Measurements from ENCODE around the gene DNAI2. TPM values are rescaled to one million over a fixed set of nuclear protein-coding genes. Genes with fewer than 3 reads are reported as not detected.
A peak's percentile ranks its signal among the peaks of the same experiment; 100 is the strongest.
"Not testable (repeated sequence)": the region's sequence is repeated elsewhere in the genome, so short reads cannot be mapped to it uniquely, and the experiment has no call there.

DNAI2 gene
- polyA plus RNA-seq, 1 donor, result not detected

GRCh38 chr17:74276541-74277009 lies 2.5 kb downstream of the DNAI2 start:
- no peak for DNase-seq

GRCh38 chr17:74277935-74278334 lies 3.9 kb downstream of the DNAI2 start:
- no peak for DNase-seq

GRCh38 chr17:74279617-74280016 lies 5.6 kb downstream of the DNAI2 start:
- DNase-seq, result not testable (repeated sequence)

- no peak for DNase-seq
Measured at GRCh38 chr17:74280093-74280513, 6.1 kb downstream of the DNAI2 start.

- DNase-seq, result no peak
Measured at GRCh38 chr17:74281799-74282198, 7.8 kb downstream of the DNAI2 start.

- not testable (repeated sequence) for DNase-seq
Measured at GRCh38 chr17:74282274-74282586, 8.2 kb downstream of the DNAI2 start.

- DNase-seq, result no peak
Measured at GRCh38 chr17:74282587-74283370, 8.7 kb downstream of the DNAI2 start.

- no peak for DNase-seq
Measured at GRCh38 chr17:74283371-74283673, 9.3 kb downstream of the DNAI2 start.

GRCh38 chr17:74287031-74287602 lies 13.1 kb downstream of the DNAI2 start:
- no peak for DNase-seq

- no peak for DNase-seq
Measured at GRCh38 chr17:74288785-74289184, 14.8 kb downstream of the DNAI2 start.

- DNase-seq, result no peak
Measured at GRCh38 chr17:74289688-74290087, 15.7 kb downstream of the DNAI2 start.

- DNase-seq, result no peak
Measured at GRCh38 chr17:74290340-74290739, 16.3 kb downstream of the DNAI2 start.

- no peak for DNase-seq
Measured at GRCh38 chr17:74292495-74292894, 18.5 kb downstream of the DNAI2 start.

- no peak for DNase-seq
Measured at GRCh38 chr17:74295625-74296547, 21.9 kb downstream of the DNAI2 start.

GRCh38 chr17:74296548-74296936 lies 22.5 kb downstream of the DNAI2 start:
- peak; percentile 62 for DNase-seq

- no peak for DNase-seq
Measured at GRCh38 chr17:74297941-74298340, 23.9 kb downstream of the DNAI2 start.

GRCh38 chr17:74298778-74299177 lies 24.7 kb downstream of the DNAI2 start:
- DNase-seq, result peak; percentile 24

GRCh38 chr17:74299226-74300009 lies 25.4 kb downstream of the DNAI2 start:
- DNase-seq, result no peak

GRCh38 chr17:74303305-74303704 lies 29.3 kb downstream of the DNAI2 start:
- no peak for DNase-seq

- no peak for DNase-seq
Measured at GRCh38 chr17:74304184-74304583, 30.1 kb downstream of the DNAI2 start.

- DNase-seq, result no peak
Measured at GRCh38 chr17:74305865-74306654, 32.0 kb downstream of the DNAI2 start.

All from hindlimb muscle (tissue), 1 donor.